ENCODE results near the gene LAMP2. TPM values are rescaled to one million over a fixed set of nuclear protein-coding genes. Genes with fewer than 3 reads are reported as not detected.

Gene LAMP2
- total RNA-seq, 1 donor from 2014 or later, result 115 TPM

- TF ChIP-seq CTCF (IDR thresholded peaks at IDR 0.05; ENCODE audit: insufficient read depth, low read length, poor library complexity, severe bottlenecking), result no peak
- no peak for DNase-seq (ENCODE audit: low read depth)
- no peaks in the 10 kb centered on the region for H3K27me3 ChIP-seq (ENCODE audit: control insufficient read depth, insufficient read depth, low read length)
- H3K4me3 ChIP-seq (ENCODE audit: low read depth, low read length), result no peak overlapping the region
- H3K36me3 ChIP-seq (ENCODE audit: control insufficient read depth, insufficient read depth, low read length), result no peaks in the 10 kb centered on the region
Measured at GRCh38 chrX:120464411-120464810, 4.7 kb downstream of the LAMP2 start.

- no peak for TF ChIP-seq CTCF (IDR thresholded peaks at IDR 0.05; ENCODE audit: insufficient read depth, low read length, poor library complexity, severe bottlenecking)
- H3K27me3 ChIP-seq (ENCODE audit: control insufficient read depth, insufficient read depth, low read length), result no peaks in the 10 kb centered on the region
- no peaks in the 10 kb centered on the region for H3K36me3 ChIP-seq (ENCODE audit: control insufficient read depth, insufficient read depth, low read length)
- H3K4me3 ChIP-seq (ENCODE audit: low read depth, low read length), result no peak overlapping the region
- no peak for DNase-seq (ENCODE audit: low read depth)
Measured at GRCh38 chrX:120463241-120463640, 5.9 kb downstream of the LAMP2 start.

- TF ChIP-seq CTCF (IDR thresholded peaks at IDR 0.05; ENCODE audit: insufficient read depth, low read length, poor library complexity, severe bottlenecking), result no peak
- no peak for DNase-seq (ENCODE audit: low read depth)
- no peaks in the 10 kb centered on the region for H3K36me3 ChIP-seq (ENCODE audit: control insufficient read depth, insufficient read depth, low read length)
- H3K27me3 ChIP-seq (ENCODE audit: control insufficient read depth, insufficient read depth, low read length), result no peaks in the 10 kb centered on the region
- no peak overlapping the region for H3K4me3 ChIP-seq (ENCODE audit: low read depth, low read length)
Measured at GRCh38 chrX:120462370-120462769, 6.7 kb downstream of the LAMP2 start.

- no peak for DNase-seq (ENCODE audit: low read depth)
- Histone ChIP-seq H3K27me3 (ENCODE audit: control insufficient read depth, insufficient read depth, low read length) (no peaks in the 10 kb centered on the region), H3K36me3 (ENCODE audit: control insufficient read depth, insufficient read depth, low read length) (no peaks in the 10 kb centered on the region), H3K4me3 (ENCODE audit: low read depth, low read length) (no peak overlapping the region)
- no peak for TF ChIP-seq CTCF (IDR thresholded peaks at IDR 0.05; ENCODE audit: insufficient read depth, low read length, poor library complexity, severe bottlenecking)
Measured at GRCh38 chrX:120459309-120459708, 9.8 kb downstream of the LAMP2 start.

- DNase-seq (ENCODE audit: low read depth), result peak; percentile 68
- H3K4me3 ChIP-seq (ENCODE audit: low read depth, low read length), result no peak overlapping the region
- no peak for TF ChIP-seq CTCF (IDR thresholded peaks at IDR 0.05; ENCODE audit: insufficient read depth, low read length, poor library complexity, severe bottlenecking)
- H3K36me3 ChIP-seq (ENCODE audit: control insufficient read depth, insufficient read depth, low read length), result no peaks in the 10 kb centered on the region
- H3K27me3 ChIP-seq (ENCODE audit: control insufficient read depth, insufficient read depth, low read length), result no peaks in the 10 kb centered on the region
Measured at GRCh38 chrX:120457766-120458180, 11.3 kb downstream of the LAMP2 start.

DNA sequence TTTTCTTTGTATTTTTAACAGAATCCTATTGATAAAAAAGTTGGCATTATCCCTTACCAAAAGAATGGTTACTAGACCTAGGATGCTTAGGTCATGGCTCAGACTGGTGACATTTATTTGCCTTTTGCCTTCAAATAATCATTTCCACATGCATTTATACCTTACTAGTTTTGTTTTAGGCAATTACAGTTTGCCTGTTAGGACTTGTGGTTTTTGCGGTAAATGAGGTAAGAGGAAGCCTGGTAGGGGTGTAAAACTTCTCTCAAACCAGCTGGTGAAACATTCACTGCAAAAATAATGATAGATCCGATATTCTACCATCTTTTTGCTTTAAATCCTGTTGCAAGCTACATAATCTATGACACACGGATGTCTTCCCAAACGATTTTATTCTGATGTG lies 12.1 kb downstream of the LAMP2 start:
- Histone ChIP-seq H3K27me3 (ENCODE audit: control insufficient read depth, insufficient read depth, low read length) (no peaks in the 10 kb centered on the region), H3K36me3 (ENCODE audit: control insufficient read depth, insufficient read depth, low read length) (no peaks in the 10 kb centered on the region), H3K4me3 (ENCODE audit: low read depth, low read length) (no peak overlapping the region)
- DNase-seq (ENCODE audit: low read depth), result no peak
- no peak for TF ChIP-seq CTCF (IDR thresholded peaks at IDR 0.05; ENCODE audit: insufficient read depth, low read length, poor library complexity, severe bottlenecking)

Data from kidney epithelial cell (primary cell).